DMS 273 (cell line): ENCODE results near the gene ITGA6.
A peak's percentile ranks its signal among the peaks of the same experiment; 100 is the strongest.

Experiments used
- DNase-seq: peaks from one replicate; lab custom pipeline; 2025; ENCODE audit not compliant: unreplicated experiment; lab: John Stamatoyannopoulos, UW

ITGA6 gene

GRCh38 chr2:172427256-172427989, at the start of gene ITGA6:
Gene ITGA6 (plus strand): TSS chr2:172427586.
- DNase-seq = peak; percentile 84

DNA sequence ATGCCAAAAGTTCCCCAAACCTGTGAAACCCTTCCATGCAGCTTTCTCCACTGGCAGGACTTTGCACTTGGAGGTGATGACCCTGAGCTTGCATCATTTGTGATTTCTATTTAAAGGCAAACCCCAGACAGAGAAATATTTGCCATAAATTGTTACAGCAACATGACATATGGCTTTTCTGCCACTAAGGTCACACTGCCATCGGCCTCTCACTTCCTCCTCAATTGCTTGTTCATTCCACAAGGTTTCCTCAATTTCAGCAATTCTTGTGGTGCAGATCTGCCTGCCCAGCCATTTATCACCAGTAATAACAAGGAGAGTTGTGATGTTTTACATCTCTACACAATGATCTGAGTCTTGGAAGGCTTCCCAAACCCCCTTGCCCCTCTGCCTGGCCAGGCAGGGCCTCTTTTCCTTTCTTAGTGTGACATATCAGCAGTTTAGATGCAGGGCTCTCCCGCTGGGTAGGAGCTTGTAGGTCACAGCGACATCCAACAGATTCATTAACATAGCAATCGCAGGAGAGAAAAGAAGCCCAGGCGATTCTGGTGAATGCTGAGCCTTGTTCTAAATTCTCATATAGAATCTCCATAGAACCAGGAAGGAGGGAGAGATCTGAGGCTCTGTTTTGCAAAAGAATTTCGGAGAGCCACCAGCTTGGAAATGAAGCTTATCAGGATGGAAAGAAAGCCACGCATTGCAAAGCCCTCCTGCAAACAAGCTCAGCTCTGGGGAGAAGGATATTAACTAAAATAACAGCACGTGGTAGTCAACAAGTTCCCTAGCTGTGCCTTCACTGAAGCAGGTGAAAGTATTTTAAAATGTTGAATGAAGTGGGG, 46.7 kb upstream of the ITGA6 start:
- no peak for DNase-seq

GRCh38 chr2:172381275-172382027, 45.9 kb upstream of the ITGA6 start:
- no peak for DNase-seq

DNA sequence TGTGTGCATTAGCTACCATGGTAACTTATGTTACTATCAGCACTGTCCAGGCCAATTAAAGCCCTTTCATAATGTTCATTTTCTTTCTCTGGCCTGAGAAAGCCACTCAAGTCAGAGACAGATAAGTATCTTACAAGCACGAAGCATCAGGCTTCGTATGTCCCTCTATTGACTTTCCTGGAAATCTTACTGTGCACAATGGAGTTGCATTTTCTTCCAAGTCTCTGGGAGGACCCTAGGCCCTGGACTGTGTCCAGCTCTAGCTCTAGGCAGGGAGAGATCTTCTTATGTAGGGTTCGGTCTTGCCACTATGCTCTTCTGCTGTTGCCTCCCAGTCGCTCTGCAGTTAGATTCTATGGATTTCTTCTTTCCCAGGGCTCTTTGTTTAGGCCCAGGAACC, 40.0 kb upstream of the ITGA6 start:
- no peak for DNase-seq

DNA sequence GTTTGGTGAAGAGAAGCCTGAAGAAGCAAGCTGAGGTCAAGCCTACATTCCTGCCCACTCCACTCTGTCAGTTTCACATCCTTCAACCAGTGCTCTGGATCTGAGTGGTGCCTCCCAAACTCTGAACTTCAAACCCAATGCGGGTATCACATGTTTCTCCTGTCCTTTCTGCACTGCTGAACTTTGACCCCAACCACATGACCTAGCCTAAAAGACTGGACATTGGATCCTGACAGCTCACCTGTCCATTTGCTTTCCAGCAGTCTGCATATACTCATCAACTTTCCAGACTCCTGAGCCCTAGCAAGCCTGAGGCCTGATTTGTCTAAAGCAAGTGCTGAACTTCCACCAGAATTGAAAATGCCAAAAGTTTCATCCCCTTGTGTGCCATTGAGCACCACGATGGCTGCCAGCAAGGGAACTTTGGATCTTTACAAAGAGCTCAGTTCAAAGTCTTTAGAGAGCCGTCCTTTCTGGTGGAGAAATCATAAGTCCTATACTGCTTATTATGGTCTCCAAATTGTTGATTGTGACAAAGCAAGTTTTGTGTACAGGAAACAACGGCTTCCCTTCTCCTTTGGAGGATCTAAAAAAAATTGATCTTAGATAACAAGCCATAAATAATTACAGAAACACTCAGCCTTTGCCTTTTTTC, 37.6 kb upstream of the ITGA6 start:
- DNase-seq = no peak

GRCh38 chr2:172394002-172394401, 33.4 kb upstream of the ITGA6 start:
- no peak for DNase-seq

DNA sequence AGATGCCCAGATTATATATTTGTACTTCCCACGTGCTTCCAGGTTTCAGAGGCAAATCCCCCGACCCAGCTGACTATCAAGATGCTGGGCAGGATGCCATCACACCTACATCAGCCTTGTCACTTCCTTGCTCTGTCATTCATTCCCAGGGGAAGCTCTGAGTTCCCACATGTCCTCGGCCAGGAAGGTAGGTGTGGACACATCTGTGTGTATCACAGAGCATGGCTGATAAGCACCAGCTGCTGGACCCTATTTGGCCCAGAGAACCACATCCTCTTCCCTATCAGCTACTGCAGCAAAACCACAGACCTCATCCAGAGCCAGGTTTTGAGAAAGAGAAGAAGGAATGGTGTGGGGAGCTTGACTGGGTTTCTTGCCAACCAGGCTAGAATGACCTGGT, 31.9 kb upstream of the ITGA6 start:
- DNase-seq = no peak

GRCh38 chr2:172397148-172397834, 30.1 kb upstream of the ITGA6 start:
- peak; percentile 24 for DNase-seq

- peak; percentile 31 for DNase-seq
Observed at GRCh38 chr2:172398440-172398839, 28.9 kb upstream of the ITGA6 start.

DNA sequence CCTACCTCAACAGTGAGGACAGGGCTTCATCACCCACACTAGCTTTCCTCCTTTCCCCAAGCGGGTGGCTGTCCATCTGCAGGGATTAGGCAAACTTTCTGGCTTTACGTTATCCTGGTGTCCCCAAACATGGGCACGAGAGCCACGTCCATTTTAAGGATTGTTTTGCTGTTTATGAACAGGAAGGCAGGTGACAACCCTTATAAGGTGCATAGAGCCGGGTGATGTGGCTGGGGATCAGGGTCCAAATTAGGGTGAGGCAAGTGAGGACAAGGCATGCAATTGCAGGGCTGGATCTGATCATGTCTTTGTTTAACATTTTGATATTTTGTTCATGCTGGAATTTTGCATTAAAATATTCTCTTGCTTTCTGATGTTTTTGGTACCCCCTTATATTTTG, 27.6 kb upstream of the ITGA6 start:
- no peak for DNase-seq

DNA sequence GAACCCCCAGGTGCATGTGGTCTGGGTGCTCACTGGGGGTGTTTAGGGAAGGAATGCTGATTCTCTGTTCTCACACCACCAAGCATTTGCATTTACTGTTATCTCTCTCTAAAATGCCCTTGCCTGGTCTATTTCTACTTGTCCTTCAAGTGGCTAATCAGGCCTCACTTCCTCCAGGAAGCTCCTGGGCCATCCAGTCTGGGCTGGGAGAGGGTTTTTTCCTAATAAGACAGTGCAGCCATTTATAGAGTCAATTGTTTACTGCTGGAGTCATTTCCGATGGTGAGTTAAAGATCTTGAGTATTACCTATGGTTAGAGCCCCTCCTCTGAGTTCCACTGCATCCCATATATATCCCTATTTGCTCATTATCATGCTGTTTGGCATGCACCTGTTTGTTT, 25.2 kb upstream of the ITGA6 start:
- no peak for DNase-seq

- DNase-seq = no peak
Observed at GRCh38 chr2:172403402-172403801, 24.0 kb upstream of the ITGA6 start.

- no peak for DNase-seq
Observed at GRCh38 chr2:172403881-172404468, 23.4 kb upstream of the ITGA6 start.

- no peak for DNase-seq
Observed at GRCh38 chr2:172404824-172405223, 22.6 kb upstream of the ITGA6 start.

GRCh38 chr2:172405673-172406072, 21.7 kb upstream of the ITGA6 start:
- no peak for DNase-seq

DNA sequence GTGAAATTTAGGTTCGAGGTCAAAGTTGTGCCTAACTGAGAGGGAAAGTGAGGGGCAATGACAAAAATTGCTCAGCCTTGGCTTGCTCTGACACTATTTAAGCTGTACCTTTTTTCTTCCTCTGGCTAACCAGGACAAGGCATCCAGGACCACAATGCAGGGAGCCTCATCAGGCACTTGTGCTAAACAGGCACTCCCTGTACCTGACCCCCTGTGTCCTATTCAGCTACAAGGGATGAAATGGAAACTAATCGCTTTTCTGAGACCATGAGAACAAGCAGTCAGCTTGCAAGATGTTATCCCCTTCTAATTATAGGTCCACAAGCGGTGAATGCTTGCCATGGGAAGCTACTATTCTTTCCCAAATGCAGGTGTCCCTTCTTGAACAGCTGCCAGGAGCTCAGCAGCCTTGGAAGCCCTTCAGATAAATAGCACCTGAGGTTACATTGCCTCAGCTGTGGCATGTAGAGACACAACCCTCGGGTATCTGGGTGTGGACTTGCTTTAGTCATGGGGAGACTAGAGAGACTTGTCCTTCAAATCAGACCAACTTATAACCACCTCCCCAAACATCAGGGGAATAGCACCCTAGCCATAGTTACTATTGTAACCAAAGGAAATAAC, 19.1 kb upstream of the ITGA6 start:
- DNase-seq = no peak

DNA sequence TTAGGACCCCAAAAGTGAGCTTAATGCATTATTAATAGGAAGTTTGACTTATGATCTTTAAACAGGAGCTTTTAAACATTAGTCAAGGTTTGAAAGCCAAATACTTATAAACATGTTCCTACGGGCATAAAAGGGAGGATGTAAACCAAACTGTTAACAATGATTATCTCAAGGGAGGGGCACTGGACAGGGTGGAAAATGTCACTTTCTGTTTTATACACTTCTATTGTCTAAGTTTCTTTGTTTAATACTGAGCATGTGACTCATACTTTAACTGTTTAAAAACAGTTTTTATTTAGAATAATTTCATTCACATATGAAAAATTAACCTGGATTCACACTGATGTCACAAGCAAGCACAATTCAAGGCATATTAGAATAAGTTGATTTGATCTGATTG, 18.3 kb upstream of the ITGA6 start:
- DNase-seq = no peak

DNA sequence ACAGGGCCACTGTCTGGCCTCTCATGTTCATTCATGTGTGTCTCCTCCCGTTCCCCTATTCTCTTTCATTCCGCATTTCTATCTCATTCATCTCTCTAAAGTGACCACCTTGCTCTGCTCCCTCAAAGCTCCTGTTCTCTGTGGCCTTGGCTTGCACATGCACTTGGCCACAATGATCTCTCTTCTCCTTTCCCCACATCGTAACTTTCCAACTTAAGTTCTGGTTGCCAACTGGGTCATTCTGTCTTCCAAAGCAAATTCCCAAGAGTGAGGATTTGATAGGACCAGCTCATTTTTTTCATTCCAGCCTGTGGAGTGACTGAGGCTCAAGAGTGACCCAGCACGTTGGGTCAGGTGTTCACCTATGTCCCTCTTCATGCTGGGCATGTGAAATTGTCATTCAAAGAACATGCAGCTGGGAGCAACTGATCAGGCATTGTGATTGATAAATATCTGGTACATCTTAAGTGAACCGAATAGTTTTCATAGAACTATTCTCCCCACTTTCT, 14.3 kb upstream of the ITGA6 start:
- DNase-seq = no peak

GRCh38 chr2:172415157-172415864, 12.1 kb upstream of the ITGA6 start:
- no peak for DNase-seq
